ENCODE measurements around the gene PROM2. TPM values are rescaled to one million over a fixed set of nuclear protein-coding genes. Genes with fewer than 3 reads are reported as not detected.

PROM2 gene
- total and polyA plus RNA-seq, 2 donors (not counting 3 experiments of a cell fraction or from before 2014, with no cell fraction given): 0.39 to 0.60 TPM

- FAIRE-seq (no peak), DNase-seq (ENCODE audit: low read depth, low spot score) (no peak)
- no peak overlapping the region for H3K4me2 ChIP-seq (ENCODE audit: insufficient read depth, low read length)
- H3K4me1 ChIP-seq (ENCODE audit: control insufficient read depth, extremely low read depth, insufficient read depth, low read length): no peaks in the 10 kb centered on the region
- POLR2A ChIA-PET: no interaction called here
- CTCF ChIA-PET: interaction anchor here (1.3 kb wide), 1 partner anchor 83 kb away, joined by 9 read pairs; no protein-coding TSS in a partner anchor
- intact Hi-C loops (cut with micrococcal nuclease): no loop called here
- H3K9ac ChIP-seq (replicated peaks; ENCODE audit: extremely low read depth, insufficient read depth, low read length): no peak overlapping the region
- H3K9me1 ChIP-seq (replicated peaks; ENCODE audit: control insufficient read depth, extremely low read depth, insufficient read depth, low read length): no peaks in the 10 kb centered on the region
- no peaks in the 10 kb centered on the region for H3K36me3 ChIP-seq (ENCODE audit: control insufficient read depth in 2 of 2, extremely low read depth in 1 of 2, insufficient read depth in 2 of 2, low read length in 2 of 2)
- H3K4me3 ChIP-seq (replicated peaks in 1 of 3; ENCODE audit: insufficient read depth in 1 of 3, low read depth in 1 of 3, low read length in 3 of 3): no peak overlapping the region
- TF ChIP-seq MYC (IDR thresholded peaks at IDR 0.05; ENCODE audit: low read depth, low read length): no peak
- TF ChIP-seq MAX (IDR thresholded peaks at IDR 0.05; ENCODE audit: insufficient read depth, insufficient read length): no peak
- TF ChIP-seq GATA2 (IDR thresholded peaks at IDR 0.05; ENCODE audit: insufficient read depth, insufficient read length, low read depth, low read length): no peak
- TF ChIP-seq FOS (IDR thresholded peaks at IDR 0.05; ENCODE audit: borderline replicate concordance, insufficient read depth, low read length): no peak
- no peak for TF ChIP-seq POLR2AphosphoS5 (IDR thresholded peaks at IDR 0.05; ENCODE audit: insufficient read depth, low read depth, low read length)
- TF ChIP-seq EZH2 (IDR thresholded peaks at IDR 0.05; ENCODE audit: borderline replicate concordance, low read depth, low read length, severe bottlenecking): no peak
- no peak for TF ChIP-seq POLR2A (IDR thresholded peaks at IDR 0.05; ENCODE audit: low read depth, low read length)
- TF ChIP-seq CTCF (IDR thresholded peaks at IDR 0.05; ENCODE audit: extremely low read depth in 1 of 2, insufficient read depth in 1 of 2, low read depth in 1 of 2, low read length in 2 of 2): no peak
- TF ChIP-seq JUN (IDR thresholded peaks at IDR 0.05; ENCODE audit: borderline replicate concordance, insufficient read depth, insufficient read length, low read depth): no peak
- BruUV-seq (replicated peaks): no TSS peak
- H2AFZ ChIP-seq (ENCODE audit: low read depth, low read length): no peak overlapping the region
- H3K9me3 ChIP-seq (replicated peaks; ENCODE audit: control insufficient read depth, insufficient read depth, low read length): no peaks in the 10 kb centered on the region
- no peaks in the 10 kb centered on the region for H4K20me1 ChIP-seq (replicated peaks; ENCODE audit: control insufficient read depth, extremely low read depth, insufficient read depth, low read length)
- H3K79me2 ChIP-seq (ENCODE audit: control insufficient read depth, insufficient read depth, low read length): no peaks in the 10 kb centered on the region
- no peaks in the 10 kb centered on the region for H3K27me3 ChIP-seq (ENCODE audit: control insufficient read depth in 2 of 2, insufficient read depth in 2 of 2, low read length in 2 of 2)
- no peak overlapping the region for H3K27ac ChIP-seq (ENCODE audit: insufficient read depth, low read depth, low read length)
- dilution Hi-C loops (cut with MboI; ENCODE audit: extremely low pct_ligation_motif_present, low sequenced_read_pairs): no loop called here
Observed at GRCh38 chr2:95314598-95314963, 40.3 kb downstream of the PROM2 start.
